Thyroid gland (tissue), 4 donors: ENCODE results near the gene VPS4A.

ENCODE experiments used
- CTCF ChIP-seq, 6 experiments: fragments of 200-600 bp in 3 of 6; fragments of 450-650 bp in 3 of 6; sonication (generic) in 3 of 6; IDR thresholded peaks; one replicate each; pipeline ENCODE4 v1.5.1; 2016 to 2019; ENCODE audit warnings: antibody characterized with exemption in 6 of 6, mild to moderate bottlenecking in 2 of 6, inconsistent platforms in 1 of 6, moderate library complexity in 1 of 6
- POLR2A ChIP-seq, 2 donors: fragments of 450-650 bp; IDR thresholded peaks; one replicate each; pipeline ENCODE4 v1.6.1; 2017; ENCODE audit warnings: antibody characterized with exemption in 2 of 2, mild to moderate bottlenecking in 2 of 2, moderate library complexity in 1 of 2

GRCh38 chr16:69322343-69322742, 11.2 kb downstream of the VPS4A start:
- no peak for TF ChIP-seq POLR2A (IDR thresholded peaks at IDR 0.05)
- no peak for TF ChIP-seq CTCF (IDR thresholded peaks at IDR 0.05)
